ENCODE results near the gene MYRF. TPM values are rescaled to one million over a fixed set of nuclear protein-coding genes. Genes with fewer than 3 reads are reported as not detected.

Gene MYRF
- total and polyA plus RNA-seq, 9 of the 15 experiments (the other 6 are each of a cell fraction or from before 2014, with no cell fraction given) = 2.3 to 25.8 (median 7.1) TPM

GRCh38 chr11:61800331-61801281, 48.2 kb downstream of the MYRF start (continued):
- no peak for TF ChIP-seq ZBTB49 (CRISPR knock-in tag; IDR thresholded peaks at IDR 0.05; ENCODE audit: borderline replicate concordance)
- no peak for TF ChIP-seq RNF219 (CRISPR knock-in tag; IDR thresholded peaks at IDR 0.05)
- TF ChIP-seq ZBTB9 (CRISPR knock-in tag; IDR thresholded peaks at IDR 0.05) = no peak
- peak in 1 of 3 experiments; percentile 48; a peak in 2 of 6 replicates for TF ChIP-seq ZBTB11 (CRISPR knock-in tag; IDR thresholded peaks at IDR 0.05)
- no peak for TF ChIP-seq WHSC1 (IDR thresholded peaks at IDR 0.05; ENCODE audit: low read length)
- peak; percentile 10 for TF ChIP-seq DACH1 (IDR thresholded peaks at IDR 0.05; ENCODE audit: partially characterized antibody)
- TF ChIP-seq CBX2 (IDR thresholded peaks at IDR 0.05; ENCODE audit: insufficient read depth, low read length, poor library complexity, severe bottlenecking) = no peak
- peak; percentile 87 for TF ChIP-seq ZNF395 (CRISPR knock-in tag; IDR thresholded peaks at IDR 0.05)
- TF ChIP-seq MEF2A (IDR thresholded peaks at IDR 0.05; ENCODE audit: control insufficient read depth, low read depth, low read length) = peak; percentile 62; the same call in 1 of the 2 replicates
- no peak for TF ChIP-seq POLR3A (IDR thresholded peaks at IDR 0.05; ENCODE audit: borderline replicate concordance, extremely low read depth, insufficient read depth, insufficient read length)
- no peak for TF ChIP-seq KDM4B (IDR thresholded peaks at IDR 0.05; ENCODE audit: borderline replicate concordance in 2 of 2, low read depth in 1 of 2)
- TF ChIP-seq BACH1 (tag; IDR thresholded peaks at IDR 0.05) = peak; percentile 57; the same call in 1 of the 2 replicates
- 0 out of 2 replicates have a peak, but pooled peaks have one; percentile 8 for TF ChIP-seq NCOA1 (IDR thresholded peaks at IDR 0.05; ENCODE audit: low read depth)

Measured in K562 (cell line).